K562 (cell line): ENCODE measurements around the gene RASGEF1C. TPM values are rescaled to one million over a fixed set of nuclear protein-coding genes. Genes with fewer than 3 reads are reported as not detected.

Source experiments
- ARID1B ChIP-seq: fragments of 450-650 bp; IDR thresholded peaks from 2 replicates; pipeline ENCODE4 v1.6.1; 2016; ENCODE audit warnings: antibody characterized with exemption, mild to moderate bottlenecking, inconsistent platforms
- ATF7 ChIP-seq: fragments of 450-650 bp; IDR thresholded peaks from 2 replicates; pipeline ENCODE4 v1.7.1; 2014; ENCODE audit warnings: mild to moderate bottlenecking, moderate library complexity
- CBFA2T3 ChIP-seq: fragments of 450-650 bp; IDR thresholded peaks from 2 replicates; pipeline ENCODE4 v1.6.1; 2017
- CSDE1 ChIP-seq, 2 experiments: fragments of 450-650 bp; IDR thresholded peaks; 2 replicates each; pipeline ENCODE4 v1.6.1; 2016; ENCODE audit warnings: mild to moderate bottlenecking in 1 of 2
- EHMT2 ChIP-seq: fragments of 450-650 bp; IDR thresholded peaks from 2 replicates; pipeline ENCODE4 v1.6.1; 2018; ENCODE audit warnings: antibody characterized with exemption
- HMG20A ChIP-seq: fragments of 450-650 bp; formaldehyde crosslinking; conservative IDR thresholded peaks from 2 replicates; pipeline ENCODE4 v1.4.0; 2020; ENCODE audit warnings: mild to moderate bottlenecking, mixed read lengths
- MBD2 ChIP-seq: sonication (generic); IDR thresholded peaks from 2 replicates; pipeline ENCODE4 v1.6.1; 2016; ENCODE audit warnings: low read depth, borderline replicate concordance
- NBN ChIP-seq: fragments of 450-650 bp; IDR thresholded peaks from 2 replicates; pipeline ENCODE4 v1.6.1; 2016; ENCODE audit warnings: low read depth, mild to moderate bottlenecking
- NFIC ChIP-seq: fragments of 450-650 bp; IDR thresholded peaks from 2 replicates; pipeline ENCODE4 v1.6.1; 2017; ENCODE audit warnings: mild to moderate bottlenecking, inconsistent platforms
- RBM25 ChIP-seq: fragments of 200-400 bp; formaldehyde crosslinking; IDR thresholded peaks from 2 replicates; pipeline ENCODE4 v1.6.1; 2018; ENCODE audit warnings: low read length, low read depth, moderate library complexity; ENCODE audit not compliant: severe bottlenecking
- SMC3 ChIP-seq: conservative IDR thresholded peaks from 2 replicates; pipeline ENCODE4 v1.6.1; 2011; ENCODE audit warnings: low read depth, low read length, improper control_type of control experiment; ENCODE audit not compliant: insufficient read depth
- TFAM ChIP-seq: fragments of 250-450 bp; sonication (Bioruptor Pico); conservative IDR thresholded peaks from 2 replicates; pipeline ENCODE4 v1.5.0; 2021; ENCODE audit warnings: mild to moderate bottlenecking, moderate library complexity
- ZNF134 ChIP-seq: fragments of 250-450 bp; sonication (Bioruptor Pico); conservative IDR thresholded peaks from 2 replicates; pipeline ENCODE4 v1.4.0; 2020
- ZNF175 ChIP-seq: fragments of 200-800 bp; sonication (Bioruptor generic); IDR thresholded peaks from 2 replicates; pipeline ENCODE4 v1.6.1; 2016; ENCODE audit warnings: low read depth, mild to moderate bottlenecking, missing genetic modification characterization, missing compliant biosample characterization
- ZNF184 ChIP-seq: sonication (generic); formaldehyde crosslinking; IDR thresholded peaks from 2 replicates; pipeline ENCODE4 v1.5.0; 2020; ENCODE audit warnings: missing genetic modification reagents
- ZNF324 ChIP-seq: fragments of 250-450 bp; sonication (Bioruptor Pico); IDR thresholded peaks from 2 replicates; pipeline ENCODE4 v1.4.0; 2020; ENCODE audit warnings: mild to moderate bottlenecking
- ZNF764 ChIP-seq: fragments of 250-450 bp; sonication (Bioruptor Pico); IDR thresholded peaks from 2 replicates; pipeline ENCODE4 v1.4.0; 2020; ENCODE audit warnings: low read depth, mild to moderate bottlenecking, moderate library complexity
- polyA plus RNA-seq, 8 experiments: library from polyadenylated mRNA; depleted of rRNA in 4 of 8; stranded (reverse) in 5 of 8; unstranded in 3 of 8; fragments of >200 nt; fragmentation: Nextera tagmentation in 2 of 8; fragmentation: Illumina TruSeq in 1 of 8; extraction: Ambion mirVana in 2 of 8; extraction: Trizol in 1 of 8; gene quantifications; 2 replicates each; pipeline versions ENCODE4 v1.2.1 to v1.2.3, GENCODE V29; 2011 to 2014; ENCODE audit warnings: inconsistent platforms in 1 of 8, missing spikeins in 1 of 8
- total RNA-seq, 7 experiments: library from RNA; depleted of rRNA in 6 of 7; stranded (reverse); fragments of >200 nt in 6 of 7; fragmentation: Illumina TruSeq in 2 of 7; extraction: Trizol in 2 of 7; gene quantifications; 2 replicates each; pipeline versions ENCODE4 v1.2.1 to v1.2.3, GENCODE V29; 2011 to 2021; ENCODE audit warnings: low replicate concordance in 1 of 7
- TF ChIP-seq, protein P1 (sequence below): fragments of 450-650 bp; IDR thresholded peaks from 2 replicates; pipeline ENCODE4 v1.6.1; 2016; ENCODE audit warnings: missing biosample characterization, missing genetic modification characterization
- TF ChIP-seq, protein P2 (sequence below): sonication (generic); formaldehyde crosslinking; IDR thresholded peaks from 2 replicates; pipeline ENCODE4 v1.8.1; 2023; ENCODE audit warnings: mild to moderate bottlenecking, missing genetic modification reagents
- TF ChIP-seq, protein P3 (sequence below): fragments of 450-650 bp; formaldehyde crosslinking; IDR thresholded peaks from 2 replicates; pipeline ENCODE4 v1.4.0; 2020; ENCODE audit warnings: mild to moderate bottlenecking, moderate library complexity
- TF ChIP-seq, protein P4 (sequence below): sonication (generic); formaldehyde crosslinking; IDR thresholded peaks from 2 replicates; pipeline ENCODE4 v1.8.1; 2023; ENCODE audit warnings: mild to moderate bottlenecking, missing genetic modification reagents, moderate library complexity

The RASGEF1C gene
- total and polyA plus RNA-seq, 9 of the 15 experiments (the other 6 are each of a cell fraction or from before 2014, with no cell fraction given), result 0.04 to 1.1 (median 0.21) TPM; not detected in 4

DNA sequence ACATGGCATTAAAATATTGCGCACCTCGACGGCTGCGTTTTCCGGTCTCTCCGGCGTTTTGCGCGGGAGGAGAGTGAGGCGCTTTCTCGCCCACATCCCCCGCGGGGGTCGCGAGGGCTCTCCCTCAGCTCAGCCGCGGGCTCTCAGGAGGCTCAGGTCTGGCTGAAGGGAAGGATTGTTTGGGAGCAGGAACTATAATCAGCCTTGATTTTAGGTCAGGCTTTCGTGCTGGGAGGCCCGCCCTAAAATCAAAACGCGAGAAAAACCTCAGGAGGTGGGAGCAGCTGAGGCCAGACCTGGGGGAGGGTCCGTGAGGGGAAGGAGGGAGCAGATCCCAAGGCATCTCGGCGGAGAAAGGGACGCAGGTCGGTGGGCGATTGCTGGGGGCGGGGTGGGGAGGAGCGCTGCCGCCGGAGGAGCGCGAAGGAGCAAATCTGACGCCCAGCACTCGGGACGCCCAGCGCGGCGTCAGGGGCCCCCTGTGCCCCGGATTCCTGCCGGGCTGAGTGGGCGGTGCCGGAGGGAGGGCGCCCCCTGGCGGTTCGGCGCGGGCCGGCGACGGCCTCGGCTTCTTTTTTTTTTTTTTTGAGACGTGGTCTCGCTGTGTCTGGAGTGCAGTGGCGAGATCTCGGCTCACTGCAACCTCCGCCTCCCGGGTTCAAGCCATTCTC, 118.8 kb downstream of the RASGEF1C start (continued):
- TF ChIP-seq, protein P1, sequence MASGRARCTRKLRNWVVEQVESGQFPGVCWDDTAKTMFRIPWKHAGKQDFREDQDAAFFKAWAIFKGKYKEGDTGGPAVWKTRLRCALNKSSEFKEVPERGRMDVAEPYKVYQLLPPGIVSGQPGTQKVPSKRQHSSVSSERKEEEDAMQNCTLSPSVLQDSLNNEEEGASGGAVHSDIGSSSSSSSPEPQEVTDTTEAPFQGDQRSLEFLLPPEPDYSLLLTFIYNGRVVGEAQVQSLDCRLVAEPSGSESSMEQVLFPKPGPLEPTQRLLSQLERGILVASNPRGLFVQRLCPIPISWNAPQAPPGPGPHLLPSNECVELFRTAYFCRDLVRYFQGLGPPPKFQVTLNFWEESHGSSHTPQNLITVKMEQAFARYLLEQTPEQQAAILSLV, result no peak
- TF ChIP-seq CBFA2T3 (0 out of 2 replicates have a peak, but pooled peaks have one; percentile 12), ZNF764 (CRISPR knock-in tag) (no peak), ZNF134 (CRISPR knock-in tag) (no peak), ATF7 (0 out of 2 replicates have a peak, but pooled peaks have one; percentile 37), ZNF324 (CRISPR knock-in tag) (no peak), EHMT2 (no peak), ARID1B (0 out of 2 replicates have a peak, but pooled peaks have one; percentile 7), SMC3 (peak; percentile 48; the same call in 1 of the 2 replicates), MBD2 (no peak), RBM25 (no peak), NBN (no peak), HMG20A (no peak), ZNF175 (CRISPR knock-in tag) (no peak), NFIC (peak; percentile 16; the same call in 1 of the 2 replicates), ZNF184 (CRISPR knock-in tag) (no peak), TFAM (CRISPR knock-in tag) (no peak), CSDE1 (IDR thresholded peaks at IDR 0.05) (no peak)
- TF ChIP-seq, protein P2, sequence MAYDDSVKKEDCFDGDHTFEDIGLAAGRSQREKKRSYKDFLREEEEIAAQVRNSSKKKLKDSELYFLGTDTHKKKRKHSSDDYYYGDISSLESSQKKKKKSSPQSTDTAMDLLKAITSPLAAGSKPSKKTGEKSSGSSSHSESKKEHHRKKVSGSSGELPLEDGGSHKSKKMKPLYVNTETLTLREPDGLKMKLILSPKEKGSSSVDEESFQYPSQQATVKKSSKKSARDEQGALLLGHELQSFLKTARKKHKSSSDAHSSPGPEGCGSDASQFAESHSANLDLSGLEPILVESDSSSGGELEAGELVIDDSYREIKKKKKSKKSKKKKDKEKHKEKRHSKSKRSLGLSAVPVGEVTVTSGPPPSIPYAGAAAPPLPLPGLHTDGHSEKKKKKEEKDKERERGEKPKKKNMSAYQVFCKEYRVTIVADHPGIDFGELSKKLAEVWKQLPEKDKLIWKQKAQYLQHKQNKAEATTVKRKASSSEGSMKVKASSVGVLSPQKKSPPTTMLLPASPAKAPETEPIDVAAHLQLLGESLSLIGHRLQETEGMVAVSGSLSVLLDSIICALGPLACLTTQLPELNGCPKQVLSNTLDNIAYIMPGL (CRISPR knock-in tag), result no peak
- TF ChIP-seq, protein P3, sequence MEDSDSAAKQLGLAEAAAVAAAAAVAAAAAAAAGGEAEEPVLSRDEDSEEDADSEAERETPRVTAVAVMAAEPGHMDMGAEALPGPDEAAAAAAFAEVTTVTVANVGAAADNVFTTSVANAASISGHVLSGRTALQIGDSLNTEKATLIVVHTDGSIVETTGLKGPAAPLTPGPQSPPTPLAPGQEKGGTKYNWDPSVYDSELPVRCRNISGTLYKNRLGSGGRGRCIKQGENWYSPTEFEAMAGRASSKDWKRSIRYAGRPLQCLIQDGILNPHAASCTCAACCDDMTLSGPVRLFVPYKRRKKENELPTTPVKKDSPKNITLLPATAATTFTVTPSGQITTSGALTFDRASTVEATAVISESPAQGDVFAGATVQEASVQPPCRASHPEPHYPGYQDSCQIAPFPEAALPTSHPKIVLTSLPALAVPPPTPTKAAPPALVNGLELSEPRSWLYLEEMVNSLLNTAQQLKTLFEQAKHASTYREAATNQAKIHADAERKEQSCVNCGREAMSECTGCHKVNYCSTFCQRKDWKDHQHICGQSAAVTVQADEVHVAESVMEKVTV (CRISPR knock-in tag), result 0 out of 2 replicates have a peak, but pooled peaks have one; percentile 34
- TF ChIP-seq, protein P4, sequence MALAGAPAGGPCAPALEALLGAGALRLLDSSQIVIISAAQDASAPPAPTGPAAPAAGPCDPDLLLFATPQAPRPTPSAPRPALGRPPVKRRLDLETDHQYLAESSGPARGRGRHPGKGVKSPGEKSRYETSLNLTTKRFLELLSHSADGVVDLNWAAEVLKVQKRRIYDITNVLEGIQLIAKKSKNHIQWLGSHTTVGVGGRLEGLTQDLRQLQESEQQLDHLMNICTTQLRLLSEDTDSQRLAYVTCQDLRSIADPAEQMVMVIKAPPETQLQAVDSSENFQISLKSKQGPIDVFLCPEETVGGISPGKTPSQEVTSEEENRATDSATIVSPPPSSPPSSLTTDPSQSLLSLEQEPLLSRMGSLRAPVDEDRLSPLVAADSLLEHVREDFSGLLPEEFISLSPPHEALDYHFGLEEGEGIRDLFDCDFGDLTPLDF, result no peak
